NCI-H2029 (cell line): ENCODE data around the gene FBXO2.
A peak's percentile ranks its signal among the peaks of the same experiment; 100 is the strongest.
"Not testable (repeated sequence)": the region's sequence is repeated elsewhere in the genome, so short reads cannot be mapped to it uniquely, and the experiment has no call there.

Experiments
- DNase-seq: peaks from one replicate; lab custom pipeline; 2025; lab: John Stamatoyannopoulos, UW

FBXO2 gene

DNA sequence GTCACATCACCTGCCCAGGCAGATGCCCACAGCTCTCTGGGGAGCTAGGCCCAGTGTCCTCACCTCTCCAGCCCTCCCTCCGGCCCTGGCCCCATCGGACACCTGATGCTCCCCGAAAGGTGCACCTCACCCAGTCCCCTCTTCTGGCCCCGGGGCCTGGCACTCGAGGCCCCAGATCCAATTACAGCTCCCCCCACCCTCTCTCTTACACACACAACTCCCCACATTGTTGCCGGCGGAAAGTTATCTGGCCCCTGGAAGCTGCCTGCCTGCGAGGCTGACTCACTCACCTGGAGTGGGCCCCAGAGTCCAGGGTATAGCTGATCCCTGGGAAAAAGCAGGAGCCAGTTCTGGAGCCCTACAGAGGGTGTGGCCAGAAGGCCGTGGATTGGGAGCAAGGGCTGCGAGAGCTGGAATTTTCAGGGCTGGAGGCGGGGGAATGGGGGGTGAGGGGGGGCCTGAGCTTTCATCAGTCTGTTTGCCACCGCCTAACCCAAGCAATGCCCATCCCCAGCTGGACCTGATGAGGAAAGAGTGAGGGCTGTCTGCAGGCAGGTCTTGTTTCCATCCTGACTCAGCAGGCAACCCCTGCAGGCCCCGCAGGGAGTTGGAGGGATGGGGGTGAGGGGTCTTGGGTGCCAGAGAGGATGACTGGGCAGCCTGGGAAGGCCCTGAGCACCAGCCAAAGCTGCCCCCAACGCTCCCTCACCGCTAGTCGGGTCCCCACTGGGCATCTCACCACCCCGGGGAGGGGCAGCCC, 948 bp downstream of the FBXO2 start:
- DNase-seq = no peak

DNA sequence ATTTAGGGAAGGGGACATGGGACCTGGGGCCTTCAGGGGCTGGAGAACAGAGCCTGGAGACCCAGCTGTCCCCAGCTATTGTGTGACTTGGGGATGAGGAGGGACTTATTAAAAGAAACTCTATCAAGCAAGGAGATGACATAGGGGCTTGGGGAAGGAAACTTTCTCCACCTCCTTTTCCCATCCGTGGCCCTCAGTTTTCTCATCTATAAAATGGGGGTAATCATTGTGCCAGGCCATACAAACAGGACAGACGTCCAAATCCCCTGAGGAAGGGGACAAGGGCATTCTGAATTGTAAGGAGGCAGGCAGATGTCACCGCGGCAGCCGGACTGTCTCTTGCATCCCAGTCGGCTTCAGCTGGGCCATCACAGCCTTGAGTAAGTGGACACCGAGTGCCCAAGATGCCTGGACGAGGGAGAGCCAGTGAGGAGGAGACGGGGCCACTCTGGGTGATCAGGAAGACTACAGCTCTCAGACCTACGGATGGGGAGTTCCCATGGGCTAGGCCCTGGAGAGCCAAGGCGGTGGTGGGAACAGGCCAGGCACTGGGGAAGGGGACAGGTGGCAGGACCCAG, 1.9 kb downstream of the FBXO2 start:
- DNase-seq = no peak

GRCh38 chr1:11651017-11651416, 3.2 kb downstream of the FBXO2 start:
- no peak for DNase-seq

DNA sequence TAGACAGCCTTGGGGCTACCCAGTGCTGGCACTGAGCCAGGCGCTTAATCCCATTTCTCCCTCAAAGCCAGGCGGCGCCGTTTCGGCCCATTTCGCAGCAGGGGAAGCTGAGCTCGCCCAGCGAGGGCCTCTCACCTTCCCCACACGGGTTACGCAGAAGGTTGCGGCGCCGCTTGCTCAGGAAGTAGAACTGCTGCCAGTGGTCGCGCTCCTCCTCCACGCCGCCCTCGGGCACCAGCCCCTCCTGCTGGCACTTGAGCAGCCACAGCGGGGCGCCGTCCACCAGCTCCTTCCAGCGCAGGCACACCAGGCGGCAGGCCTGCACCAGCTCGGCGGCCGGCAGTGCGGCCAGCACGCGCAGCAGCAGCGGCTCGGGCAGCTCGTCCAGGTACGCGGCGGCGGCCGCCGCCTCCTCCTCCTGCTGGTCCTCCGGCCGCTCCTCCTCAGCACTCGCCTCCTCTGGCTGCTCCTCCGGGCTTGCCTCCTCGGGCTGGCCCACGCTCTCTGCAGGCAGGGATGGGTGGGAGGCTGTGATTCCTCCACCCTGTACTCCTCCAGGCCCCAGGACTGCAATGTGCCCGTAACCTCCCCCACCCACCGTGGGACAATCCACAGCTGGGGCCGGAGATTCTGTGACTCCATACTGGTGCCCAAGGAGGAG, 3.8 kb downstream of the FBXO2 start:
- peak; percentile 64 for DNase-seq

GRCh38 chr1:11649624-11650330, 4.5 kb downstream of the FBXO2 start:
- DNase-seq = no peak

GRCh38 chr1:11649237-11649623, 5.0 kb downstream of the FBXO2 start:
- no peak for DNase-seq

DNA sequence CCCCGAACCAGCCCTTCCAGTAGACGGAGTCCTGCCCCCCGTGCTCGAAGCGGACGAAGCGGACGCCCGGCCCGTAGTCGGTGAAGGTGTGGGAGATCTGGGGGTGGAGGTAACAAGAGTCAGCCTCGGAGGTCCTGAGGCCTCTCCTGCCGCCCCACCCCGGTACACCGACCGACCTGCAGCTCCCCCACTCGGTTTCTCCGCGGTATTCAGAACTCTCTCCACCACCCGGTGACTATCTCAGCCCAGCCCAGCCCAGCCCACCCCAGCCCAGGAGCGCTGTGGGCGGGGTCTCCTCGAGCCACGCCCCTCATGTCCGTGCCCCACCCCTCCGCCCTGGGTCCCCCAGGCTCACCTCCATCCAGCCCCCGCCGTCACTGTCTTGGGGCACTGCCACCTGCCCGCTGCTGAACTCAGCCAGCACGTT, 5.5 kb downstream of the FBXO2 start:
- peak; percentile 13 for DNase-seq

- DNase-seq = no peak
Observed at GRCh38 chr1:11648039-11648438, 6.2 kb downstream of the FBXO2 start.

DNA sequence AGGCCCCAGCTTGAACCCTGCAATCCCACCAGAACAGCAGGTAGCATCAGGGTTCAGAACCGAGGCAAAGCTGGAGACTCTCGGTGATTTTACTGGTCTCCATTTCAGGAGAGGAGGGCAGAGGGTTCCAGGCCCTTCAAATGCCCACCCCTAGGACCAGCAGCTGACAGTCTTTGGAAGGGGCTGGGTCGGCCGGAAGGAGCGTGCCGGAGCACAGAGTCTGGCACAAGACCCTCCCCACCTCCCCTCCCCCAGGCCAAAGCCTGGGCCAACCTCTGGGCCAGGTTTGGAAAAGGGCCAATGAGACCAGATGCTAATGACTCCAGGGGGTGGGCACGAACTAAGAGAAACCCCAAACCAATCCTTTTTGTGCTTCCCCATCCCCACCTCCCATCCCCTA, 6.9 kb downstream of the FBXO2 start:
- no peak for DNase-seq

GRCh38 chr1:11646317-11646716, 7.9 kb downstream of the FBXO2 start:
- no peak for DNase-seq

DNA sequence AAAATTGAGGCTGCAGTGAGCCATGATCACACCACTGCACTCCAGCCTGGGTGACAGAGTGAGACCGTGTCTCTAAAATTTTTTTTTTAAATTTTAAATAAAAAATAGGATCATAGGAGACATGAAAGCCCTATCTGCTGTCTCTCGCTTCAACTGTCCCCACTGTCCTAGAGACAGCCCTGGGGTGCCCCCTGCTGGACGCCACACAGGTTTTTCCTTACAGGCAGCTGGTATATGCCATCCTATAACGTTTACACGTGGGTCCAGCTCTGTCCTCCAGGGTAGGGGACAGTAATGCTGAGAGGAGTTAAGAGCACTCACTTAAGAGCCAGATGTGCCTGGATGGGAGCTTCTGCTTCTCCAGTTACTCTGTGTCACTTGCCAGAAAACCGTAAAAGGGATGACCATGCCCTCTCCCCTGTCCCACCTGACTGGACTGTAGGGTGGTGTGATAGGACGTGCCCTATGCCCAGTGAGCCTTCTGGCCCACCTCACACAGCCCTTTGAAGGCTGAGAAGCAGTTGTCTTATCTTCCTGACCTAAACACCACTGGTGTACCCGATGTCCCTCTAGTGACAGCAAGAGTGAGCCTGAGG, 8.5 kb downstream of the FBXO2 start:
- peak; percentile 69 for DNase-seq

- no peak for DNase-seq
Observed at GRCh38 chr1:11645270-11645669, 9.0 kb downstream of the FBXO2 start.

DNA sequence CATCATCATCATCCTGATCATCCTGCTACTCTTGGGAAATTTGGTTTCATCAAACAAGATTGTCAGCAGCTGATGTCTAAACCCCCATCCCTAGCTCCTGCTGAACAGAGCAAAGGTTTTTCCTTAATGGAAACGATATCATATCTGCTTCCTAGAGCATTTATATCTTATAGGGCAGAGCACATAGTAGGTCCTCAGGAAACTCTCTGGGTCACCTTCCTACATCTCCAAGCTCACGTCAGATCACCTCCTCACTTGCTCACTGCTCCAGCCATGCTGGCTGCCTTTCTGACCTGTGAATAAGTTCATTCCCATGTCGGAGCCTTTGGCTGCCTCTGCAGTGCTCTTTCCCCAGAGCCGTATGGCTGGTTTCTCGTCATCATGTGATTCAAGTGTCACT, 10.4 kb downstream of the FBXO2 start:
- DNase-seq = no peak

GRCh38 chr1:11642418-11643017, 11.7 kb downstream of the FBXO2 start:
- not testable (repeated sequence) for DNase-seq

GRCh38 chr1:11641776-11642305, 12.4 kb downstream of the FBXO2 start:
- DNase-seq = no peak

GRCh38 chr1:11640944-11641343, 13.3 kb downstream of the FBXO2 start:
- no peak for DNase-seq

- DNase-seq = no peak
Observed at GRCh38 chr1:11640101-11640500, 14.1 kb downstream of the FBXO2 start.

DNA sequence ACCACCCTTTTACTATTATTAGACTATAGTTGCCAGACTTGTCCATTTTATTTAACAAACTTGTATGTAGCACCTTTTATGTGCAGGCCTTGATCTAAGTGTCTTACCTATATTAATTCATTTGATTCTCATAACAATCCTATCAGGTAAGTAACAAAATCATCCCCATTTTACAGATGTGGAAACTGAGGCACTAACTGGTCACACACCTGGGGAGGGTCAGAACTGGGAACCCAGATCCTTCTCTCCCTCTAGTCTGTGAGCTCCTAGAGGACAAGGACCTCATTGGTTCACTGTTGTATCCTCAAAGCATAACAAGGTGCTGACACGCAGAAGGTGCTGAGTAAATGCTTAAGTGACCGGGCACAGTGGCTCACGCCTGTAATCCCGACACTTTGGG, 14.9 kb downstream of the FBXO2 start:
- DNase-seq = no peak

DNA sequence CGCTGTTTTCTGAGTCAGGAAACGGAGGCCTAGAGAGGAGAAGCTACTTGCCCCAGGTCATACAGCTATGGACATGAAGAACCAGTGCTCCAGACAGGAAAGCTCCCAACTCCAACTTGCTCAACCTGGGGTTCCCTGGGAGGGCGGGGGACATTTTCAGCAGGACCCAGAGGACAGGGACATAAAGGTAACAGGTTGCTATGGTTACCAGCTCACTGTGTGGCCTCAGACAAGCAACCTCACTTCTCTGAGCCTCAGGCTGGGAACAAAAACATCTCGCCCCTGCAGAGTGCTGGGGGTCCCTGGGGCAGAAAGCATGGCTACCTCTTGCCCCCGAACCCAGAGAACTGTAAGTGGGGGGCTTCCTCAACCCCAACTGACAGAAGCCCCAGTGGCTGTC, 16.1 kb downstream of the FBXO2 start:
- DNase-seq = no peak

GRCh38 chr1:11634365-11635192, 19.6 kb downstream of the FBXO2 start:
- DNase-seq = no peak
